HL-60/S4 treated with phorbol 12-myristate 13-acetate at 8.2 ng/mL for 4 days and 3 days (cell line): ENCODE data around the gene NMRK1.

Source experiments
- in situ Hi-C: fragments of 300-500 bp; cut with MboI; formaldehyde crosslinking; loops from 2 replicates; pipeline ENCODE4 v1.15.0; 2022; ENCODE audit warnings: low sequenced_read_pairs

NMRK1 gene

DNA sequence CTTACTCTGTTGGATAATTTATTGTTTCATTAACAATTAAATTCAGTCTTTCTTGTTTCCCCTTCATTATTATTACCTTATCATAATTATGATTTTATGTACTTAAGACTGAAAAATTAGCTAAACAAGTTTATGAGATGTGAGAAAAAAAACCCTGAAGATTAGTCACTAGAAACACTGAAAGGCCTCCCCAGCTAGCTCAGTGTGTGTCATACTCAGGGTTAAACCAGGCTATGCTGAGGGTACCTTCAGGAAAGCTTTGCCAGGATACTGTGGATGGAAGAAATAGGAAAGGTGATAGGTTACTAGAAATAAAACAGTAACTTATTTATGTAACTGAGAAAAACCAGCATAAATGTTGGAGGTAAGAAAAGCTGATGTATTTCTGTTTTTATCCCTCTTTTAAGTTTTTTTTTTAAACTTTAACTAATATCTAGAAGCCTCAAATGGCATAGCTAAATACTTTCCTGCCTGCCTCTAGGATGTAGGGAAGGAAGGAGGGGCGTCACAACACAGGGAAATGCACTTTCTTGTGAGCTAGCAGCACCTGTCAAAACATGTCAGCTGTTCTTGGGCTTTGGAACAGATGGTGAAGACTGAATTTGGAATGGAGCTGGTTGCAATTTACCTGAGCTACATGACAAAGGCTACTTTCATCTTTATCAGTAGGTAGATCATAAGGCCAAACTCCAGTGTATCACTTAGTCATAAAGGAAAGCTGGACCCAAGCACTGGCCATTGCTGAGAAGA lies 24.2 kb downstream of the NMRK1 start:
- in situ Hi-C loops, result no loop called here

GRCh38 chr9:75061169-75061568 lies 26.8 kb downstream of the NMRK1 start:
- in situ Hi-C loops, result no loop called here

GRCh38 chr9:75054368-75055001 lies 33.5 kb downstream of the NMRK1 start:
- in situ Hi-C loops, result no loop called here

GRCh38 chr9:75053869-75054268 lies 34.1 kb downstream of the NMRK1 start:
- in situ Hi-C loops, result no loop called here

- in situ Hi-C loops, result no loop called here
Measured at GRCh38 chr9:75051285-75051684, 36.7 kb downstream of the NMRK1 start.

DNA sequence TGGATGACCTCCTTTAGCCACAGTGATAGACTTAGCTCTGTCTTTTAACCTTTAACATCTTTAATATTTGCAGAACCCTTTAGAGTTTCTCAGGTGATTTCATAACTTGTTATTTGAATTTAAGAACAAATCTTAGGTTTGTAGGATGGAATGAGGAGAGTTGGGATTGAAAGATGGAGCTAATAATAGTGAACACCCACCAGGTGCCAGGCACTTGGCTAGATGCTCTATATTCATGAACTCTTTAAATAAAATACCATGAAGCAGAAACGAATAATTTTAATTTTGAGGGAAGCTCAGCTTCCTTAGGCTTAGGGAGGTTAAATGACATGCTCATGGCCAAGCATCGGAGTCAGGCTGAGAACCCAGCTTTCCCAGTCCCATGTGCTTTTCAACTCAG lies 40.4 kb downstream of the NMRK1 start:
- in situ Hi-C loops, result no loop called here

GRCh38 chr9:75046725-75047345 lies 41.1 kb downstream of the NMRK1 start:
- in situ Hi-C loops, result no loop called here

DNA sequence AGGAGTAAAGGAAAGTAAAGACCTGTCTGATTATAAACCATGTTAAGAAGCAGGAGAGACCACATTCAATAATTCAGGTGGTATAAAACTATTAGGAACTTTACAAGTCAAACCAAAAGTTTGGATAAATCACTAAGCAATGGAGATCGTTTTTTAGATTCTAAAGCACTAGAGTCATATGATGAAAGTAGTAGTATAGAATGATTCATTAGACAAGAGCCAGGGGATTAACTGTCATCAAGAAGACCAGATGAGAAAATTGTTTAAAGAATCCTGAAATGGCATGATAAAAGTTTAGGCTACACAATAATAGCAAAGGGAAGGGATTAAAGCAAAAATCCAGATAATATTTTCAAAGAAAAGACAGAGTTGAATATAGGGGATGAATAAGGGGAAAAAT lies 46.9 kb downstream of the NMRK1 start:
- in situ Hi-C loops, result no loop called here

DNA sequence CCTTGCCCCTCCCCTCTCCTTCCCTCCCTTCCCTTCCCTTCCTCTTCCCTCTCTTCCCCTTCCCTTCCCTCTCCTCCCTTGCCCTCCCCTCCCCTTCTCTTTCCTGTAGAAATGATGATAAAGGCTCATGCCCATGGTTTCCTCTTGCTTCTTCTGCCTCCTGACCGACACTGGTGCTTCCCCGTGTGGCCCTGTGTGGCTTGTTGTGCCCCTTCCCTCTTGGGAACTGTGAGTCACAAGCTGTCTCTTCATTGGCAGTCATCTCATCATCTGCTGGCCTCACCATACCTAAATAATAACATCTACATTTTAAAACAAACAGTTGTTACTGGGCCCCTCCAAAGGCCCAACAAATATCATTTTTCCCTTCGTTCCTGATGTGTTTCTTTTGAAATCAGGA lies 48.2 kb downstream of the NMRK1 start:
- in situ Hi-C loops, result no loop called here

- in situ Hi-C loops, result no loop called here
Measured at GRCh38 chr9:75039009-75039408, 48.9 kb downstream of the NMRK1 start.

- in situ Hi-C loops, result no loop called here
Measured at GRCh38 chr9:75036793-75037192, 51.2 kb downstream of the NMRK1 start.

- in situ Hi-C loops, result no loop called here
Measured at GRCh38 chr9:75033791-75034473, 54.0 kb downstream of the NMRK1 start.

- in situ Hi-C loops, result no loop called here
Measured at GRCh38 chr9:75027187-75028107, 60.5 kb downstream of the NMRK1 start.

DNA sequence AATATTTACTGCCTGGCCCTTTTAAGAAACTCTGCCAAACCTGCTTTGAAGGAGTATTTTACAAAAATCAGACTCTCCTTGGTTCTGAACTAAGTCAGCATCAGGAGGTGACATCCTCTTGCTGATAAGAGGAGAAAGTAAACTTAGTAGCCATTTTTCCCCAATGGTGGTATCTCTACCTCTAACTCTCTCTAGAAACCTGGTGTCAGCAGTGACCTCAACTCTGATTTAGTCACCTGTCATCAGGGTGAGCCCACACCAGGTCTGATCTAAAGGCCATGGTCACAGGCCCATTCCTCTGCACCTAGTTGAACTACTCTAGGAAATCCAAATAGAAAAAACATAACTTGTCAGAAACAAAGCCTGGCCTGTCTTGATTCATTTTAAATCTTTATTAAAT lies 64.1 kb downstream of the NMRK1 start:
- in situ Hi-C loops, result no loop called here

DNA sequence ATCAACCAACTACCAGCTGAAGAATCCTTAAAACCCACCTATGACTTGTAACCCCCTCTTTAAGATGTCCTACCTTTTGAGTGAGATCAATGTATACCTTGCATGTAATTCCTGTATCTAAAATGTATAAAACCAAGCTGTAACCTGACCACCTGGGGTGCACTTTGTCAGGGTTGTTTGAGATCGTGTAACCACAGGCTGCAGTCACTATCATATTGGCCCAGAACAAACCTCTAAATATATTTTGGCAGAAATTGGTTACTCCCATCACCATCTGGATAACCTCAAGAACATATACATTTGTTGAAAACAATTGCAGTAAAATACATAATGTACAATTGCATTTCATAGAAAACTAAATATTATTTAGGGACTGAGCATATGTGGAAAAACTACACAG lies 68.3 kb downstream of the NMRK1 start:
- in situ Hi-C loops, result no loop called here

- in situ Hi-C loops, result no loop called here
Measured at GRCh38 chr9:75019022-75019421, 68.9 kb downstream of the NMRK1 start.

DNA sequence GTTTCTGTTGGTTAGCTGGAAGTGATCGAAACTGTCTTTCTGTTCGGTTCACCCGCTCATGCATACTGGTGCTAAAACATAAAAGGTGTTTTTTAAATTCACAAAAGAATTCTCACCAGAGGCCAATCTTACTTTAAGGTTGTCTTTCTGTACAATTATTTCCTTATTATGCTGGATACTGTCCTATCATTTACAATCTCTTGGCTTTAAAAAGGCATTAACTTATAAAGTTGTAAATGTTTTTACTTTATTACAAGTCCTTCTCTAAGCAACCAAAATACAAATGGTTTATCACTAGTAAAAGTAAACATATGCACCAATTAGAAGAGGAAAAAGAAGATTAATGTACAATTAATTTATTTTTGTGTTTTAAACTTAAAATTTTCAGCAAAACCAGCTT lies 70.6 kb downstream of the NMRK1 start:
- in situ Hi-C loops, result no loop called here

- in situ Hi-C loops, result no loop called here
Measured at GRCh38 chr9:75013735-75014134, 74.2 kb downstream of the NMRK1 start.
